GM18519 (cell line): Measurements from ENCODE around the gene ENKUR.
"Not testable (repeated sequence)": the region's sequence is repeated elsewhere in the genome, so short reads cannot be mapped to it uniquely, and the experiment has no call there.

ENCODE experiments used
- ATAC-seq: cut with Tn5 transposase; IDR thresholded peaks from one replicate; pipeline ENCODE4 v1.9.1; 2021; ENCODE audit warnings: mild to moderate bottlenecking, moderate library complexity; ENCODE audit not compliant: unreplicated experiment, low FRiP score

Gene ENKUR

GRCh38 chr10:24979685-24980084 lies 36.3 kb downstream of the ENKUR start:
- no peak for ATAC-seq

- no peak for ATAC-seq
These were observed 41.0 kb downstream of the ENKUR start for GRCh38 chr10:24974976-24975375.

GRCh38 chr10:24973163-24973562 lies 42.8 kb downstream of the ENKUR start:
- no peak for ATAC-seq

- ATAC-seq = no peak
These were observed 44.6 kb downstream of the ENKUR start for GRCh38 chr10:24971374-24971773.

GRCh38 chr10:24969841-24970281 lies 46.1 kb downstream of the ENKUR start:
- ATAC-seq = no peak

GRCh38 chr10:24968951-24969350 lies 47.0 kb downstream of the ENKUR start:
- not testable (repeated sequence) for ATAC-seq

- ATAC-seq = no peak
These were observed 47.6 kb downstream of the ENKUR start for GRCh38 chr10:24968349-24968748.

- no peak for ATAC-seq
These were observed 48.9 kb downstream of the ENKUR start for GRCh38 chr10:24966962-24967481.

- ATAC-seq = no peak
These were observed 50.9 kb downstream of the ENKUR start for GRCh38 chr10:24965051-24965450.

GRCh38 chr10:24963521-24964041 lies 52.4 kb downstream of the ENKUR start:
- ATAC-seq = no peak

- ATAC-seq = no peak
These were observed 53.0 kb downstream of the ENKUR start for GRCh38 chr10:24962995-24963394.

GRCh38 chr10:24961582-24961981 lies 54.4 kb downstream of the ENKUR start:
- no peak for ATAC-seq

- ATAC-seq = no peak
These were observed 56.6 kb downstream of the ENKUR start for GRCh38 chr10:24959382-24959730.

GRCh38 chr10:24958721-24959381 lies 57.1 kb downstream of the ENKUR start:
- no peak for ATAC-seq

GRCh38 chr10:24958091-24958720 lies 57.8 kb downstream of the ENKUR start:
- ATAC-seq = no peak

- not testable (repeated sequence) for ATAC-seq
These were observed 58.3 kb downstream of the ENKUR start for GRCh38 chr10:24957624-24958051.

GRCh38 chr10:24953675-24954074 lies 62.3 kb downstream of the ENKUR start:
- no peak for ATAC-seq

- no peak for ATAC-seq
These were observed 63.0 kb downstream of the ENKUR start for GRCh38 chr10:24952707-24953645.

- ATAC-seq = no peak
These were observed 63.7 kb downstream of the ENKUR start, which contains the start of gene PRTFDC1 for GRCh38 chr10:24952143-24952706. Gene PRTFDC1 (minus strand): TSS chr10:24952606. CDS start chr10:24952575, 31 bp downstream.
